ENCODE measurements around the gene PNMA1.

The PNMA1 gene

GRCh38 chr14:73736842-73737241, 22.7 kb upstream of the PNMA1 start:
- DNase-seq, result no peak

- DNase-seq, result no peak
Measured at GRCh38 chr14:73732006-73732405, 17.8 kb upstream of the PNMA1 start.

- no peak for DNase-seq
Measured at GRCh38 chr14:73731111-73731510, 16.9 kb upstream of the PNMA1 start.

GRCh38 chr14:73729556-73730265, 15.5 kb upstream of the PNMA1 start:
- no peak for DNase-seq

- DNase-seq, result peak; percentile 61
Measured at GRCh38 chr14:73728717-73729330, 14.6 kb upstream of the PNMA1 start.

- no peak for DNase-seq
Measured at GRCh38 chr14:73727166-73727565, 13.0 kb upstream of the PNMA1 start.

GRCh38 chr14:73726025-73726961, 12.1 kb upstream of the PNMA1 start:
- DNase-seq, result no peak

GRCh38 chr14:73725116-73726024, 11.2 kb upstream of the PNMA1 start:
- DNase-seq, result peak; percentile 30

GRCh38 chr14:73724696-73725095, 10.5 kb upstream of the PNMA1 start:
- DNase-seq, result no peak

- peak; percentile 95 for DNase-seq
Measured at GRCh38 chr14:73723797-73724661, 9.8 kb upstream of the PNMA1 start.

- DNase-seq, result peak; percentile 37
Measured at GRCh38 chr14:73723406-73723796, 9.2 kb upstream of the PNMA1 start.

- no peak for DNase-seq
Measured at GRCh38 chr14:73722581-73722980, 8.4 kb upstream of the PNMA1 start.

- DNase-seq, result no peak
Measured at GRCh38 chr14:73721101-73721821, 7.1 kb upstream of the PNMA1 start.

- DNase-seq, result no peak
Measured at GRCh38 chr14:73720636-73721035, 6.5 kb upstream of the PNMA1 start.

GRCh38 chr14:73719791-73720190, 5.6 kb upstream of the PNMA1 start:
- no peak for DNase-seq

GRCh38 chr14:73719361-73719760, 5.2 kb upstream of the PNMA1 start:
- DNase-seq, result no peak

- no peak for DNase-seq
Measured at GRCh38 chr14:73718418-73719251, 4.5 kb upstream of the PNMA1 start.

GRCh38 chr14:73717711-73718417, 3.7 kb upstream of the PNMA1 start:
- peak; percentile 48 for DNase-seq

- no peak for DNase-seq
Measured at GRCh38 chr14:73717266-73717665, 3.1 kb upstream of the PNMA1 start.
